Activated CD4-positive, CD25-positive, alpha-beta regulatory T cell treated with anti-CD3 and anti-CD28 coated beads, Interleukin-2, amount 50 U/mL, for 72 hours (primary cell): ENCODE results near the gene ASMT.
"Not testable (repeated sequence)": the region's sequence is repeated elsewhere in the genome, so short reads cannot be mapped to it uniquely, and the experiment has no call there.

Experiments used
- DNase-seq: peaks from one replicate; pipeline ENCODE4 v3.0.0; 2021

Gene ASMT

GRCh38 chrX:1598021-1598875, 16.6 kb upstream of the ASMT start:
- peak; percentile 29 for DNase-seq

DNA sequence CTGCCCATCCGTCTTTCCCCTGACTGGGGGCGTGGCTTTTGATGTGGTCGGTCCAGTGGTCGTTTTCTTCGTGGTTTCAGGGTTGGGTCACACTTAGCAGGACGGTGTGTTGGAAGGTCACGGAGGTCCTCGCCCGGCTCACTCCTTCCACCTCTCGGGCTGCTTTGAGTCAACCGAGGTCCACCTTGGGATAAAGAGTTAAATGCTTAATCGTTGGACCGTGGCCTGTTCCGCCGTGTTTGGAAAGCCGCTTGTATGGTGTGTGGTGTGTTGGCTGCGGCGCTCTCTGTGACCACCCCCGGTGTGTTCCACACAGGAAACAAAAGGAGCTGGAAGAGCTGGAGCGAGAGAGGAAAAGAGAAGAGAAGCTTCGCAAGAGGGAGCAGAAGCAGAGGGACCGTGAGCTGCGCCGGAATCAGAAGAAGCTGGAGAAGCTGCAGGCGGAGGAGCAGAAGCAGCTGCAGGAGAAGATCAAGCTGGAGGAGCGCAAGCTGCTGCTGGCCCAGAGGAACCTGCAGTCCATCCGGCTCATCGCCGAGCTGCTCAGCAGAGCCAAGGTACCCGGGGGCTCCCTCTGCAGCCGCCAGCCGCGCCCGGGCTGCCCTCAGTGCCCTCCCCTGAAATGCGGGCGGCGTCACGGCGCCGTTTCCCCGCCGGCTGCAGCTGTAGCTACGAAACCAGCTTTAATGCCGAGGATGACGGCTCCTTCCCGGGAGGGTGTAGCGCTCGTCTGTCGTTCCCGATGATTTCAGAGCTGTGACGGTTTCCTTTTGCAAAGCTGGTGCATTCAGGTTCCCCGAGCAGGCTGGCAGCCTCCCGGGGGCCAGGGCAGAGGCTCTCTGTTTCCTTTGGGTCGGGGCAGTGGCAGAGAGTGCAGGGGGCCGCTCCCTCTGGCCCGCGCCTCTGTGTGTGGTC, 15.7 kb upstream of the ASMT start:
- DNase-seq, result peak; percentile 24

- DNase-seq, result peak; percentile 30
These were observed 15.0 kb upstream of the ASMT start for GRCh38 chrX:1599791-1600405.

GRCh38 chrX:1600406-1601050, 14.3 kb upstream of the ASMT start:
- no peak for DNase-seq

GRCh38 chrX:1601051-1601767, 13.7 kb upstream of the ASMT start:
- DNase-seq, result peak; percentile 28

DNA sequence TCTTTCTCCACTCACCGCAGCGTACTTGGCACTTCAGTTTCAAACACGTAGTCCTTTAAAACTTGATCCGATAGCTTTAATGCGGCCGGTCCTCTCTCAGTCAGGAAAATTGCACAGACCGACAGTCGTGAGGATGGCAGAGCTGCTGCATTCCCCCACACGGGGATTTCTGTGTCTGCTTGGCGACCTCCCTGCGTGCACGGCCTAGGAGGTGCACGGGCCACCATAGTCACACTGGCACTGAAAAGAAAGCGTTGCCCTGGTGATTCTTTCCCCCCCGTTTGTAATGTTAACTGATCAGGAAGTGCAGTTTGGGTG, 13.1 kb upstream of the ASMT start:
- DNase-seq, result peak; percentile 17

DNA sequence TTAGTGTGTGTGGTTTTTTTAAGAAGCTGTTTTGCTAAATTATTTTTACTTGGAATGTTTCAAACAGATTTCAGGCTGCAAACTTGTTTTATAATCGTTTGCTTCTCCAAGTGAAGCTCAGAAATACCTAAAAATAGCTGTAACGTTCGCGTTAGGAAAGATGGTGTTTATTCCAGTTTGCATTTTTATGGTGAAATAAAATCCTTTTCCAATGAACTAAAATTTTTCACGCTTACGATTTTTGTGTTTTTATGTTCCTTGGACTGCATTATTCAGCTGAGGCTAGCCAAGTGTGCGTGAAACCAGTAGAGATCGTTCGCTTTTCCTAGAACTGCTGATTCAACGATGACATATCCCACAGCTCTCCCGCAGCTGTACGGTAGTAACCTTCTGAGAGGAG, 12.6 kb upstream of the ASMT start:
- DNase-seq, result no peak

DNA sequence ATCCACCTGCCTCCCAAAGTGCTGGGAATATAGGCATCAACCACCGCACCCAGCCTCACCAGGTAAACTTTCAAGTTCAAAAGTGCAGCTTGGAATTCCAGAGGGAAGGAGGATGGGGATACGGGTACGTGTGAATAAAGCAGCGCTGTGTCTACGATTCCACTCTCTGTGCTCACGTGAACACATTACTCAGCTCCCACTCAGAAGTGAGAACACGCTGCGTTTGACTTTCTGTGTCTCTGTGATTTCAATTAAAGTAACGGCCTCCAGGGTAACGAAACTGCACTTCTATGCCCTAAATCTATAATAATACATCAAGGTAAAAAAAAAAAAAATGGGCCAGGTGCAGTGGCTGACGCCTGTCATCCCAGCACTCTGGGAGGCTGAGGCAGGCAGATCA, 8.4 kb upstream of the ASMT start:
- DNase-seq, result no peak

DNA sequence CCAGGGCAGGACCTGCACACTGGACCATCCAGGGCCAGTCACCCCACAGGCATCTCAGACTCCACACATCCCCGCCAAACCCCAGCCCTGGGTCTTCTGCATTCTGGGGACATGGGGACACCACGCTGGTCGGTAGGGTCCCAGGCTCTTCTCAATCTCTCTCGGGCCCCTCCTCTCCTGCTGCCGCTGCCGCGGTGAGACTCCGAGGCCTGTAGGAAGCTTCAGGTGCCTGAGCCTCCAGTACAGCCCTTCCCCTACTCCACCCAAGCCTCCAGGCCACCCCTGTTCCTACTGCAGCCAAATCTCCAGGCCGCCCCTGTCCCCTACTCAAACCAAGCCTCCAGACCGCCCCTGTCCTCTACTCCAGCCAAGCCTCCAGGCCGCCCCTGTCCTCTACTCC, 5.5 kb upstream of the ASMT start:
- no peak for DNase-seq

DNA sequence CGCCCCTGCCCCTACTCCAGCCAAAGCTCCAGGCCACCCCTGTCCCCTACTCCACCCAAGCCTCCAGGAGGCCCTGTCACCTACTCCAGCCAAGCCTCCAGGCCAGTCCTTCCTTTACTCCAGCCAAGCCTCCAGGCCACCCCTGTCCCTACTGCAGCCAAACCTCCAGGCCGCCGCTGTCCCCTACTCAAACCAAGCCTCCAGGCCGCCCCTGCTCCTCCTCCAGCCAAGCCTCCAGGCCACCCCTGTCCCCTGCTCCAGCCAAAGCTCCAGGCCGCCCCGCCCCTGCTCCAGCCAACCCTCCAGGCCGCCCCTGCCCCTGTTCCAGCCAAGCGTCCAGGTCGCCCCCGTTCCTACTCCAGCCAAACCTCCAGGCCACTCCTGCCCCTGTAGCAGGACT, 5.1 kb upstream of the ASMT start:
- DNase-seq, result no peak

GRCh38 chrX:1610166-1610565, 4.7 kb upstream of the ASMT start:
- no peak for DNase-seq

DNA sequence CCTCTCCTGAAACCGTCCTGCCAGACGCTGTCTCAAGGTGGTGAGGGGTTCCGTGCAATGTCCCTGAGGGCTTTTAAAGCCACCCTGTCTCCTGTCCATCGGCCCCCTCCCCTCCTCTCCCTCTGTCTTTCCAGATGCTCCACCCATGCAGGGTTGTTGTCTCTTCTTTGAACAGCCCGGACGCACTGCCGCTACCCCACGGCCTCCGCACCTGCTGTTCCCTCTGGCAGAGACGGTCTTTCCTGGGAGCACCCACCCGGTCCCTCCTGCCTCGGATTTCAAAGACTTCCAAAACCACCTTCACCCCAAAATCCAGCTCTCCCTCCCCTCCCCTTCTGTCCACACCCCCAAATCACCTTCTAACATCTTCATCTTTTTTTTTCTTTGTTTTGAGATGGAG, 4.1 kb upstream of the ASMT start:
- DNase-seq, result no peak

DNA sequence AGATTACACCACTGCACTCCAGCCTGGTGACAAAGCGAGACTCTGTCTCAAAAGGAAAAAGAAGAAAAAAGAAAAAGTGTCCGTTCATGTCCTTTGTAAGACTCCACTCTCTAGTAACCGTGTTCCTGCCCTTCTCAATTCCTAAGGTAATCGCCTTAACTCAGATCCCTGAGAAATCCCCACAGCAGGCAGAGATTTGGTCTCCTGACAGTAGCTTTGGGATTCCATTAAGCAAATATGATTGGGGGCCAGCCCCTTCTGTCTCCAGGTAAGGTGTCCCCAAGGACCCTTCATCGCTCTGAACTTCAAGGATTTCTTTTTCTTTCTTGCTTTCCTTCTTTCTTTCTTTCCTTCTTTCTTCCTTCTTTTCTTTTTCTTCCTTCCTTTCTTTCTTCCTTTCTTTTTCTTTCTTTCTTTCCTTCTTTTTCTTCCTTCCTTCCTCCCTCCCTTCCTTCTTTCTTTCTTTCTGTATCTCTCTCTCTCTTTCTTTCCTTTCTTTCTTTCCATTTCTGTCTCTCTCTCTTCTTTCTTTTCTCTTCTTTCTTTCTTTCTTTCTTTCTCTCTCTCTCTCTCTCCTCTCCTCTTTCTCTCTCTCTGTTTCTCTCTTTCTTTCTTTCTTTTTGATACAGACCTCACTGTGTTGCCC, 2.1 kb upstream of the ASMT start:
- DNase-seq, result no peak

- DNase-seq, result no peak
These were observed 3.8 kb downstream of the ASMT start for GRCh38 chrX:1618689-1619088.

GRCh38 chrX:1623691-1624090, 8.8 kb downstream of the ASMT start:
- no peak for DNase-seq

- peak; percentile 42 for DNase-seq
These were observed 9.4 kb downstream of the ASMT start for GRCh38 chrX:1624158-1624860.

GRCh38 chrX:1624861-1625215, 10.0 kb downstream of the ASMT start:
- DNase-seq, result not testable (repeated sequence)

DNA sequence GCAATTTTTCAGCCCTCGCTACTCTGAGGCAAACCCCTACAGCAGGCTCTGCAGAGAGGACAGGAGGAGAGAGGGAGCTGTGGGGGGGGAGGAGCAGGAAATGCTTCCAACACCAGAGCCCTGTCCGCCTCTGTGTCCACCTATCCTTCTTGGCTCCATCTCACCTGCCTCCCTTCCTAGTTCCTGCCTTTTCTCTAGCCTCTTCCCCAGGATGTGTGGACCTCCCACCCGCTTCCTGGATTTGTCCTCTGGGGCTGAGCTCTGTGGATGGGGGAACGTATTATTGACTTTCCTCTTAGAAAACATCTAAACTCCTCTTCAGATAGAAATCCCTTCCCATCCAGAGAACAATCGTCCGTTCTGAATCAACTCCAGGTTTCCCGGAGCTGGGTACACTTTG, 14.4 kb downstream of the ASMT start:
- DNase-seq, result no peak

GRCh38 chrX:1646009-1646408, 31.1 kb downstream of the ASMT start:
- no peak for DNase-seq

GRCh38 chrX:1649621-1650020, 34.8 kb downstream of the ASMT start:
- DNase-seq, result no peak
